Neural progenitor cell (in vitro differentiated cells): Measurements from ENCODE around the gene CUEDC1.

ENCODE experiments used
- EZH2 ChIP-seq: fragments of 200-600 bp; sonication (generic); IDR thresholded peaks from 2 replicates; pipeline ENCODE4 v1.6.1; 2017; ENCODE audit warnings: antibody characterized with exemption, mild to moderate bottlenecking, moderate library complexity
- EZH2phosphoT487 ChIP-seq: fragments of 200-600 bp; sonication (generic); IDR thresholded peaks from 2 replicates; pipeline ENCODE4 v1.6.1; 2017; ENCODE audit warnings: antibody characterized with exemption
- TF ChIP-seq, protein P1 (sequence below): fragments of 200-600 bp; sonication (generic); IDR thresholded peaks from 2 replicates; pipeline ENCODE4 v1.5.1; 2017; ENCODE audit warnings: antibody characterized with exemption, mild to moderate bottlenecking

DNA sequence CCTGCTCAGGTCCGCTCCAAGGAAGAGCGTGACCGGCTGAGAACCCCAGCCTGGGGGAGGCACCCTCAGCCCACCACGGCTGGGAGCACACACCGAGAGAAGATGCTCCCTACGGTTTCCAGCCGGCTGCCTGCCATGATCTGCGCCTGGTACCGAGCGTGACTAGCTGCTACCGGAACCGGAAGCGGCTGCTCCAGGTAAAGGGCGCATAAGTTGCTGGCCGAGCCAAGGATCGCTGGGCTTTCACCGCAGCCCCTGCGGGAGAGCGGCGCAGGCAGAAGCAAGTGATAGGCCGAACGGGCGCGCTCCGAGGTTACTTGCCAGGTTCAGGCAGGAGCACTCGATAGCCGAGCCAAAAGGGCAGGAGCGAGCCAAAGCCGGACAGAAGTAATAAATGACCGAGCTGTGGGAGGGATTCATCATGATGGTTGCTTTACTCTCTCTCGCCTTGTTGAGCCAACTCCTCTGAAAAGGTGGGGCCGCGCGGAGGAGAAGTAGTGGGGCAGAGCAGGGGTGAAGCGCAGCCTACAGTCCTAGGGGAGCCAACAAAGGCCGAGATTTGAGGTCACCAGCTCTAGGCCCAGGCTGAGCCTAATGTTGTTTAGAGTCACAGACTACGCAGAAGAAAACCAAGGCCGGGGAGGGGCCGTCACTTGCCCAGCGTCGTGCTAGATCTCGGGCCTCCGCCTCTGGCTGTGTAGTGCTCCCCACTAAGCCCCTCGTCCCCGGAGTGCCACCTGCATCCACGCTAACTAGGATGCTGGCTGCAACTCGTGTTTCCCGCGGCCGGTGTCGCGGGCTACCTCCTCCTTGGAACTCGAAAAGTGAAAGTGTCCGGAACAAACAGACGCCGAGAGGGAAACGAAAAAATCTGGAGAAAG, 105.1 kb downstream of the CUEDC1 start, which contains the start of gene MRPS23:
- TF ChIP-seq, protein P1, sequence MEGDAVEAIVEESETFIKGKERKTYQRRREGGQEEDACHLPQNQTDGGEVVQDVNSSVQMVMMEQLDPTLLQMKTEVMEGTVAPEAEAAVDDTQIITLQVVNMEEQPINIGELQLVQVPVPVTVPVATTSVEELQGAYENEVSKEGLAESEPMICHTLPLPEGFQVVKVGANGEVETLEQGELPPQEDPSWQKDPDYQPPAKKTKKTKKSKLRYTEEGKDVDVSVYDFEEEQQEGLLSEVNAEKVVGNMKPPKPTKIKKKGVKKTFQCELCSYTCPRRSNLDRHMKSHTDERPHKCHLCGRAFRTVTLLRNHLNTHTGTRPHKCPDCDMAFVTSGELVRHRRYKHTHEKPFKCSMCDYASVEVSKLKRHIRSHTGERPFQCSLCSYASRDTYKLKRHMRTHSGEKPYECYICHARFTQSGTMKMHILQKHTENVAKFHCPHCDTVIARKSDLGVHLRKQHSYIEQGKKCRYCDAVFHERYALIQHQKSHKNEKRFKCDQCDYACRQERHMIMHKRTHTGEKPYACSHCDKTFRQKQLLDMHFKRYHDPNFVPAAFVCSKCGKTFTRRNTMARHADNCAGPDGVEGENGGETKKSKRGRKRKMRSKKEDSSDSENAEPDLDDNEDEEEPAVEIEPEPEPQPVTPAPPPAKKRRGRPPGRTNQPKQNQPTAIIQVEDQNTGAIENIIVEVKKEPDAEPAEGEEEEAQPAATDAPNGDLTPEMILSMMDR, result no peak
- TF ChIP-seq EZH2 (peak; percentile 58), EZH2phosphoT487 (no peak)
